NCI-H187 treated with DMSO at 0.1 percent for 48 hours (cell line): ENCODE data around the gene VAV1.
"Not testable (repeated sequence)": the region's sequence is repeated elsewhere in the genome, so short reads cannot be mapped to it uniquely, and the experiment has no call there.

Experiments used
- DNase-seq: peaks from one replicate; lab custom pipeline; 2025; lab: John Stamatoyannopoulos, UW

Gene VAV1

GRCh38 chr19:6761053-6761676 lies 11.3 kb upstream of the VAV1 start:
- no peak for DNase-seq

DNA sequence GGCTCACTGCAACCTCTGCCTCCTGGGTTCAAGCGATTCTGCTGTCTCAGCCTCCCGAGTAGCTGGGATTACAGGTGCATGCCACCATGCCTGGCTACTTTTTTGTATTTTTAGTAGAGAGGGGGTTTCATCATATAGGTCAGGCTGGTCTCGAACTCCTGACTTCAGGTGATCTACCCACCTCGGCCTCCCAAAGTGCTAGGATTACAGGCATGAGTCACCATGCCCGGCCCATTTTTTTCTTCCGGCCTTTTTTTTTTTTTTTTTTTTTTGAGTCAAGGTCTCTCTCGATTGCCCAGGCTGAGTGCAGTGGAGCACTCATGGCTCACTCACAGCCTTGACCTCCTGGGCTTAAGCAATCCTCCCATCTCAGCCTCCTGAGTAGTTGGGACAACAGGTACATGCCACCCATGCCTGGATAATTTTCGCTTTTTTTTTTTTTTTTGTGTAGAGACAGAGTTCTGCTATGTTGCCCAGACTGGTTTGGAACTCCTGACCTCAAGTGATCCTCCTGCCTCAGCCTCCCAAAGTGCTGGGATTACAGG lies 10.2 kb upstream of the VAV1 start:
- DNase-seq: not testable (repeated sequence)

GRCh38 chr19:6765738-6766356 lies 6.7 kb upstream of the VAV1 start:
- no peak for DNase-seq

- no peak for DNase-seq
Observed at GRCh38 chr19:6766357-6767080, 6.0 kb upstream of the VAV1 start.

- DNase-seq: no peak
Observed at GRCh38 chr19:6767081-6767356, 5.5 kb upstream of the VAV1 start.

GRCh38 chr19:6767357-6768235 lies 4.9 kb upstream of the VAV1 start, which contains the start of gene SH2D3A:
TSS of gene SH2D3A (minus strand) at chr19:6767435. CDS start at chr19:6763748, 3,687 bp downstream.
- DNase-seq: no peak

DNA sequence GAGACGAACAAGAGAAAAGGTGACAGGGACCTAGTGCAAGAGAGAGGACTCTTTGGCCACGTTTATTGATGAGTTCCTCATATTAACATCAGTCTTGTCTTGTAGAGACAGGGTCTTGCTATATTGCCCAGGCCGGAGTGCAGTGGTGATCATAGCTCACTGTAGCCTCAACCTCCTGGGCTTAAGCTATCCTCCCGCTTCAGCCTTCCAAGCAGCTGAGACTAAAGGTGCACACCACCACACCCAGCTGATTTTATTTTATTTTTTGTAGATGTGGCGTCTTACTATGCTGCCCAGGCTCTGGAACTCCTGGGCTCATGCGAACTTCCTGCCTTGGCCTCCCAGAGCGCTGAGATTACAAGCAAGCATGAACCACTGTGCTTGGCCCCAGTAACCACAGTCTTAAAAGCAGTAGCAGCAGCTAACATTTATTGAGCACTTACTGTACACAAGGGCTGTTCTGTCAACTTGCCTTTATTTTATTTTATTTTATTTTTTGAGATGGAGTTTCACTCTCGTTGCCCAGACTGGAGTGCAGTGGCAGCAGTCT lies 4.2 kb upstream of the VAV1 start:
- no peak for DNase-seq

- no peak for DNase-seq
Observed at GRCh38 chr19:6769006-6769619, 3.4 kb upstream of the VAV1 start.

DNA sequence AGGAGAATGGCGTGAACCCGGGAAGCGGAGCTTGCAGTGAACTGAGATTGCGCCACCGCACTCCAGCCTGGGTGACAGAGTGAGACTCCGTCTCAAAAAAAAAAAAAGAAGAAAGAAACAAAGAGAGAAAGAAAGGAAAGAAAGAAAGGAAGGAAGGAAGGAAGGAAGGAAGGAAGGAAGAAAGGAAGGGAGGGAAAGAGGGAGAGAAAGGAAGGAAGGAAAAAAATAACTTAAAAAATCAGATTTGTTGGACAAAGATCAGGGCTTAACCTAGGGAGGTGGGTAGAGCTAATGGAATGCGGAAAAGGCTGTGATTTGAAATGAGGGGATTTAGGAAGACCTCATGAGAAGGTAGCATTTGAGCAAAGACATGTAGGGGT lies 870 bp upstream of the VAV1 start:
- DNase-seq: not testable (repeated sequence)

- no peak for DNase-seq
Observed at GRCh38 chr19:6772866-6773322, 386 bp downstream of the VAV1 start.

- DNase-seq: no peak
Observed at GRCh38 chr19:6773323-6773931, 919 bp downstream of the VAV1 start.

DNA sequence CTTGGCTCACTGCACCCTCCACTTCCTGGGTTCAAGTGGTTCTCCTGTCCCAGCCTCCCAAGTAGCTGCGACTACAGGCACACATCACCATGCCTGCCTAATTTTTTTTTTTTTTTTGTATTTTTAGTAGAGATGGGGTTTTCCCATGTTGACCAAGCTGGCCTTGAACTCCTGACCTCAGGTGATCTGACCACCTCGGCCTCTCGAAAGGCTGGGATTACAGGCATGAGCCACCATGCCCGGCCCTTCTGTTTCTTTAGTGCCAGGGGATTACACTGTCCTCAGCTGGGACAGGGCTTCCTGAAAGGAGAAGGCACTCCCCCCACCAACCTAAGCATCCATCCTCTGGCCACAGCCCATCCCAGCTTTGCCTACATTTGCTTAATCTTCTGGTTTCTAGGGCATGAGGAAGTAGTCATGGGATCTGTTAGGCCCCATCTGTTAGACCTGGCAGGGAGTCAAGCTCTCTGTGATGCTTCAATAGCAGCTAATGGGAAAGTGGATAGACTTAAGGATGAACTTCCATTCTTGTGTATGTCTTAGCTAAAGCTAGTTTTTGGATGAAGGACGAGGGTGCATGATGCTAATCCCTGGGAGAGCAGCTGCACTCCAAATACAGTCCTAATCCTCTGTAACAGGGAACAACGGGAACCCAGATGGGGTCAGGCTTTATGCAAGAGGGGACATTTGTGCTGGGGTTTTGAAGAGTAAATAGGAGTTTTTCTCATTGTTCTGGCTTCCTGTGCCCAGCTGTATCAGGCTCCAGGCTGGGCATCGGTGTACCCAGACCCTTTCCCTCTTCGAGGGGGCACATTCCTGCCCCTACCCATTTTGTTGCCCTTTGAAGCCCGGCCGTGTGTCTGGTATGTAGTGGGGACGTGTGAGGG lies 2.6 kb downstream of the VAV1 start:
- no peak for DNase-seq

GRCh38 chr19:6776045-6776444 lies 3.5 kb downstream of the VAV1 start:
- not testable (repeated sequence) for DNase-seq

DNA sequence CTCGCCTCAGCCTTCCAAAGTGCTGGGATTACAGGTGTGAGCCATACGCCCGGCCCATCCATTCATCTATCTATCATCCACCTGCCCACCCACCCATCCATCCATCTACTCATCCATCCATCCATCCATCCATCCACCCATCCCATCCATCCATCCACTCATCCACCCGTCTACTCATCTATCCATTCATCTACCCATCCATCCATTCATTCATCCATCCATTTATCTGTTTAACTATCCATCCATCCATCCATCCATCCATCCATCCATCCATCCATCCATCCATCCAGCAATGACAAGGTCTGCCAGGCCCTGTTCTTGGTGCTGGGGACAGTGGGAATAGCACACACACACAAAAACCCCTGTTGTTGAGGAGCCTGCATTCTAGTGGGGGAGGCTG lies 4.5 kb downstream of the VAV1 start:
- no peak for DNase-seq

DNA sequence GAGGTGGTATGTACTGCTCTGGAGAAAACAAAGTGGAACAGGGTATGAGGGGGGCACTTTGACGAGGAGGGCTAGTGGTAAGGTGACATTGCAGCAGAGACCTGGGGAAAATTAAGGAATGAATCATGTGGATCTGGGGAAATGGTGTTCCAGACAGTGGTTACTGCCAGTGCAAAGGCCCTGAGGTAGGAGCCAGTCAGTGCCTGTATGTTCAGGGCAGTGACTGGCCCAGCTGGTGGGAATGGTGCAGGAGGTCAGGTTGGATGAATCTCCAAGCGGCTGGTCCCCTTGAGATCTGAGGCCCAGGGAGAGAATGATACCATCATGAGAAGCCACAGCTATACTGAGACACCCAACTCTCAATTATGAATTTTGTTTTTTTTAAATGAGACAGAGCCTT lies 4.9 kb downstream of the VAV1 start:
- no peak for DNase-seq

- no peak for DNase-seq
Observed at GRCh38 chr19:6778386-6778785, 5.9 kb downstream of the VAV1 start.

- no peak for DNase-seq
Observed at GRCh38 chr19:6779206-6779605, 6.7 kb downstream of the VAV1 start.

GRCh38 chr19:6787393-6787792 lies 14.9 kb downstream of the VAV1 start:
- no peak for DNase-seq

- no peak for DNase-seq
Observed at GRCh38 chr19:6788896-6789295, 16.4 kb downstream of the VAV1 start.
